ENCODE data around the gene TAF4.
"Not testable (repeated sequence)": the region's sequence is repeated elsewhere in the genome, so short reads cannot be mapped to it uniquely, and the experiment has no call there.

TAF4 gene

DNA sequence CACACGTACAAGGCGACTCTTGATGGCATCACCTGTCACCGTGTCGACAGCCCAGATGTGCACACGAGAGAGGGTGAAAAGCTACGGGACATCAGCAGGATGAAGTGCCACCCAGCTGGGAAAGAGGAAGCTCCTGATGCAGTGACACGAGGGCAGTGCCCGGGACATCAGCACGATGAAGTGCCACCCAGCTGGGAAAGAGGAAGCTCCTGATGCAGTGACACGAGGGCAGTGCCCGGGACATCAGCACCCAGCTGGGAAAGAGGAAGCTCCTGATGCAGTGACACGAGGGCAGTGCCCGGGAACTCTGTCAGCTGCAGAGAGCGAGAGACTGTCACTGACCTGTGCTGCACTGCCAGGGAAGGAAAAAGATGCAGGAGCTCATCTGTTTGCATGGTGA lies 81.2 kb downstream of the TAF4 start:
- POLR2A ChIA-PET, result interaction anchor here (0.6 kb wide), 1 partner anchor 32 kb away, joined by 3 read pairs; no protein-coding TSS in a partner anchor
- H3K27ac ChIP-seq (ENCODE audit: extremely low read depth, low read depth, low read length); CTCF ChIA-PET; H3K4me1 ChIP-seq (ENCODE audit: control insufficient read depth, insufficient read depth, low read length); H3K4me3 ChIP-seq (ENCODE audit: low read depth, low read length); H3K9me3 ChIP-seq (ENCODE audit: control insufficient read depth, insufficient read depth, low read depth, low read length): not testable (repeated sequence)
- peaks cover 0 to 55% of the 10 kb centered on the region in 2 experiments; a peak in 1 of 3 replicates for H3K36me3 ChIP-seq (ENCODE audit: control insufficient read depth in 2 of 2, insufficient read depth in 1 of 2, low read length in 2 of 2)

DNA sequence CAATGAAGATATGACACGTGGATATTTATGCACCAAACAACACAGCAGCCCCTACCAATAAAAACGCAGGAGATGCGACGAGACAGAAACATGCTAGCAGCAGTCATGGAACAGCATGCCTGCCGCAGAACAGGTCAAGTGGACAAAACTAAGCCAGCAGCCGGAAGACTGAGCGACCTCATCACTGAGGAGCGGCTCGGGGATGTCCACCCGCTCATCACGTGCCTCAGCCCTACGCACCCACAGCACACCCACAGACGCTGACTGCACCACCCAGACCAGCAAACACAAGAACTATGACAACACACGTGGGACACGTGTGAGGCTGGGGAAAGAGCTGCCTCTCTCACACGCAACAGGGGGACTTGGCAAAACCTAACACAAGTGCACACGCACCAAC lies 81.7 kb downstream of the TAF4 start:
- Histone ChIP-seq H3K4me1 (ENCODE audit: control insufficient read depth, insufficient read depth, low read length) (no peaks in the 10 kb centered on the region), H3K9me3 (ENCODE audit: control insufficient read depth, insufficient read depth, low read depth, low read length) (no peaks in the 10 kb centered on the region), H3K27ac (ENCODE audit: extremely low read depth, low read depth, low read length) (no peak overlapping the region), H3K36me3 (ENCODE audit: control insufficient read depth in 2 of 2, insufficient read depth in 1 of 2, low read length in 2 of 2) (peaks cover 0 to 56% of the 10 kb centered on the region in 2 experiments; a peak in 1 of 3 replicates), H3K4me3 (ENCODE audit: low read depth, low read length) (no peak overlapping the region)
- TF ChIP-seq ZNF157 (tag by site-specific recombination; IDR thresholded peaks at IDR 0.05) (no peak), ZFHX2 (tag by site-specific recombination; conservative IDR thresholded peaks at IDR 0.05) (peak; percentile 68), EGR2 (tag by site-specific recombination; IDR thresholded peaks at IDR 0.05; ENCODE audit: low read depth) (peak; percentile 50; the same call in 1 of the 2 replicates)
- TF ChIP-seq, protein P1, sequence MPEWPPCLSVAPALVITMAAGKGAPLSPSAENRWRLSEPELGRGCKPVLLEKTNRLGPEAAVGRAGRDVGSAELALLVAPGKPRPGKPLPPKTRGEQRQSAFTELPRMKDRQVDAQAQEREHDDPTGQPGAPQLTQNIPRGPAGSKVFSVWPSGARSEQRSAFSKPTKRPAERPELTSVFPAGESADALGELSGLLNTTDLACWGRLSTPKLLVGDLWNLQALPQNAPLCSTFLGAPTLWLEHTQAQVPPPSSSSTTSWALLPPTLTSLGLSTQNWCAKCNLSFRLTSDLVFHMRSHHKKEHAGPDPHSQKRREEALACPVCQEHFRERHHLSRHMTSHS (tag by site-specific recombination; IDR thresholded peaks at IDR 0.05), result no peak
- ChIA-PET POLR2A (no interaction called here), CTCF (no interaction called here)

- Histone ChIP-seq H3K4me3 (ENCODE audit: low read depth, low read length) (no peak overlapping the region), H3K9me3 (ENCODE audit: control insufficient read depth, insufficient read depth, low read depth, low read length) (no peaks in the 10 kb centered on the region), H3K4me1 (ENCODE audit: control insufficient read depth, insufficient read depth, low read length) (no peaks in the 10 kb centered on the region), H3K27ac (ENCODE audit: extremely low read depth, low read depth, low read length) (no peak overlapping the region), H3K36me3 (ENCODE audit: control insufficient read depth in 2 of 2, insufficient read depth in 1 of 2, low read length in 2 of 2) (peaks cover 0 to 50% of the 10 kb centered on the region in 2 experiments; a peak in 1 of 3 replicates)
- ChIA-PET POLR2A (no interaction called here), CTCF (interaction anchor here (0.6 kb wide), 1 partner anchor 273 kb away, joined by 3 read pairs; no protein-coding TSS in a partner anchor)
- TF ChIP-seq ZFHX2 (tag by site-specific recombination; conservative IDR thresholded peaks at IDR 0.05) (0 out of 2 replicates have a peak, but pooled peaks have one; percentile 15), ZBTB8A (tag by site-specific recombination; IDR thresholded peaks at IDR 0.05) (no peak)
Observed at GRCh38 chr20:61982951-61983315, 82.7 kb downstream of the TAF4 start.

DNA sequence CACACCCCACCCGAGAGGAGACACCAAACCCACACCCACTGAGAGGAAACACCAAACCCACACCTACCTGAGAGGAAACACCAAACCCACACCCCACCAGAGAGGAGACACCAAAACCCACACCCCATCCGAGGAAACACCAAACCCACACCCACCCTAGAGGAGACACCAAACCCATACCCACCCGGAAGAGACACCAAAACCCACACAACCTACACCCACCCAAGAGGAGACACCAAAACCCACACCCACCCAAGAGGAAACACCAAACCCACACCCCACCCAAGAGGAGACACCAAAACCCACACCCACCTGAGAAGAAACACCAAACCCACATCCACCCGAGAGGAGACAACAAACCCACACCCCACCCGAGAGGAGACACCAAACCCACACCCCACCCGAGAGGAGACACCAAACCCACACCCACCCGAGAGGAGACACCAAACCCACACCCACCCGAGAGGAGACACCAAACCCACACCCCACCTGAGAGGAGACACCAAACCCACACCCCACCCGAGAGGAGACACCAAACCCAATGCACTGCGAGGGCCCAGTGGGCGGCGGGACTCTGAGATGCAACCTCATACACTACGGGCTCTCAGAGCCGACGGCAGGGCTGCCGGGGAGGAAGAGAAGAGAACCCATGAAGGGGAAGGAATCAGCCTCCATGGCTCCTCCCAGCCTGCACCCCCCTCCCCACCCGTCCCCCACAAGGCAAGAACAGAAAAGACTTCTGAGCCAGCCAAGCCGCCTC lies 83.3 kb downstream of the TAF4 start:
- Histone ChIP-seq H3K9me3 (ENCODE audit: control insufficient read depth, insufficient read depth, low read depth, low read length) (no peaks in the 10 kb centered on the region), H3K4me3 (ENCODE audit: low read depth, low read length) (no peak overlapping the region), H3K27ac (ENCODE audit: extremely low read depth, low read depth, low read length) (no peak overlapping the region), H3K36me3 (ENCODE audit: control insufficient read depth in 2 of 2, insufficient read depth in 1 of 2, low read length in 2 of 2) (peaks cover 0 to 44% of the 10 kb centered on the region in 2 experiments; a peak in 1 of 3 replicates), H3K4me1 (ENCODE audit: control insufficient read depth, insufficient read depth, low read length) (no peaks in the 10 kb centered on the region)
- TF ChIP-seq EGR2 (tag by site-specific recombination; IDR thresholded peaks at IDR 0.05; ENCODE audit: low read depth) (peak; percentile 55; the same call in 1 of the 2 replicates), KLF1 (tag by site-specific recombination; IDR thresholded peaks at IDR 0.05) (peak; percentile 71), GLI2 (tag by site-specific recombination; IDR thresholded peaks at IDR 0.05; ENCODE audit: borderline replicate concordance, low read depth) (no peak), ZSCAN5A (tag by site-specific recombination; IDR thresholded peaks at IDR 0.05) (no peak)
- ChIA-PET CTCF (no interaction called here), POLR2A (no interaction called here)

DNA sequence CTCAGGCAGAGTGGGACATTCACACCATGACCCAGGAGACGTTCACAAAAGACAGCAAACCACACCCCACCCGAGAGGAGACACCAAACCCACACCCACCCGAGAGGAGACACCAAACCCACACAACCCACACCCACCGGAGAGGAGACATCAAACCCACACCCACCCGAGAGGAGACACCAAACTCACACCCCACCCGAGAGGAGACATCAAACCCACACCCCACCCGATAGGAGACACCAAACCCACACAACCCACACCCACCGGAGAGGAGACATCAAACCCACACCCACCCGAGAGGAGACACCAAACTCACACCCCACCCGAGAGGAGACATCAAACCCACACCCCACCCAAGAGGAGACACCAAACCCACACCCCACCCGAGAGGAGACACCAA lies 84.0 kb downstream of the TAF4 start:
- POLR2A ChIA-PET; H3K27ac ChIP-seq (ENCODE audit: extremely low read depth, low read depth, low read length); H3K4me3 ChIP-seq (ENCODE audit: low read depth, low read length); H3K4me1 ChIP-seq (ENCODE audit: control insufficient read depth, insufficient read depth, low read length); CTCF ChIA-PET; H3K9me3 ChIP-seq (ENCODE audit: control insufficient read depth, insufficient read depth, low read depth, low read length): not testable (repeated sequence)
- H3K36me3 ChIP-seq (ENCODE audit: control insufficient read depth in 2 of 2, insufficient read depth in 1 of 2, low read length in 2 of 2), result peaks cover 0 to 38% of the 10 kb centered on the region in 2 experiments; a peak in 1 of 3 replicates

Data from HEK293 (cell line).